PC-3 (cell line): ENCODE results near the gene ARF1. TPM values are rescaled to one million over a fixed set of nuclear protein-coding genes. Genes with fewer than 3 reads are reported as not detected.

Experiments used
- ATAC-seq: fragments of 200-7000 bp; cut with Tn5 transposase; 2 replicates; pipeline ENCODE4 v1.9.1; 2020; ENCODE audit warnings: mild to moderate bottlenecking, moderate library complexity
- BruUV-seq: library from RNA; stranded (reverse); fragments of 400-500 nt; replicated peaks from 2 replicates; lab custom pipeline; 2021; lab: Mats Ljungman, UMichigan
- CTCF ChIA-PET: fragments of 300-600 bp; sonication (Branson Sonifier 250); formaldehyde crosslinking; loops from one replicate; lab custom pipeline; 2022; ENCODE audit warnings: antibody characterized with exemption; lab: Charles Lee
- POLR2A ChIA-PET: fragments of 300-600 bp; sonication (Branson Sonifier 250); formaldehyde crosslinking; loops from one replicate; lab custom pipeline; 2022; ENCODE audit warnings: antibody characterized with exemption; ENCODE audit not compliant: unreplicated experiment; lab: Charles Lee
- DNase-seq: peaks from one replicate; pipeline ENCODE4 v3.0.0-alpha.2; 2015
- H2AFZ ChIP-seq: fragments of 300-600 bp; sonication (generic); 2 replicates; pipeline ENCODE4 v1.6.0; 2016; ENCODE audit warnings: antibody characterized with exemption, low read length
- H3F3A ChIP-seq: fragments of 300-600 bp; sonication (generic); one replicate; pipeline ENCODE4 v1.6.0; 2017; ENCODE audit warnings: antibody characterized with exemption, low read length, control low read depth, mild to moderate bottlenecking; ENCODE audit not compliant: unreplicated experiment
- H3K27ac ChIP-seq: fragments of 300-600 bp; sonication (generic); 2 replicates; pipeline ENCODE4 v1.5.1; 2016; ENCODE audit warnings: mild to moderate bottlenecking, low read length
- H3K27me3 ChIP-seq: fragments of 300-600 bp; sonication (generic); 2 replicates; pipeline ENCODE4 v1.6.1; 2016; ENCODE audit warnings: low read length, mixed read lengths
- H3K36me3 ChIP-seq: fragments of 300-600 bp; sonication (generic); 2 replicates; pipeline ENCODE4 v1.6.1; 2016; ENCODE audit warnings: low read depth, mixed run types, low read length, mixed read lengths
- H3K4me1 ChIP-seq: fragments of 300-600 bp; sonication (generic); 2 replicates; pipeline ENCODE4 v1.5.1; 2016; ENCODE audit warnings: low read length; ENCODE audit not compliant: insufficient read depth
- H3K4me2 ChIP-seq: fragments of 300-600 bp; sonication (generic); 2 replicates; pipeline ENCODE4 v1.6.0; 2016; ENCODE audit warnings: low read length
- H3K4me3 ChIP-seq: fragments of 300-600 bp; sonication (generic); 2 replicates; pipeline ENCODE4 v1.5.1; 2016; ENCODE audit warnings: mild to moderate bottlenecking, low read length, mixed read lengths
- H3K79me2 ChIP-seq: fragments of 300-600 bp; sonication (generic); 2 replicates; pipeline ENCODE4 v1.6.1; 2017; ENCODE audit warnings: low read length, mixed read lengths
- H3K9ac ChIP-seq: fragments of 300-600 bp; sonication (generic); 2 replicates; pipeline ENCODE4 v1.6.0; 2016; ENCODE audit warnings: mild to moderate bottlenecking, low read length
- H3K9me2 ChIP-seq: fragments of 300-600 bp; sonication (generic); replicated peaks from 2 replicates; pipeline ENCODE4 v1.6.1; 2016; ENCODE audit warnings: mixed run types, low read length, mixed read lengths
- H3K9me3 ChIP-seq: fragments of 300-600 bp; sonication (generic); 2 replicates; pipeline ENCODE4 v1.6.1; 2016; ENCODE audit warnings: low read length, mixed read lengths
- H4K20me1 ChIP-seq: fragments of 300-600 bp; sonication (generic); 2 replicates; pipeline ENCODE4 v1.6.1; 2016; ENCODE audit warnings: low read length, mixed read lengths
- CTCF ChIP-seq: fragments of 300-600 bp; sonication (generic); conservative IDR thresholded peaks from 2 replicates; pipeline ENCODE4 v1.5.1; 2017; ENCODE audit warnings: antibody characterized with exemption, low read depth, mild to moderate bottlenecking, low read length
- EZH2 ChIP-seq: fragments of 300-600 bp; sonication (generic); IDR thresholded peaks from one replicate; pipeline ENCODE4 v1.6.1; 2017; ENCODE audit warnings: antibody characterized with exemption, mild to moderate bottlenecking, low read length; ENCODE audit not compliant: unreplicated experiment
- EZH2phosphoT487 ChIP-seq: fragments of 300-600 bp; sonication (generic); IDR thresholded peaks from 2 replicates; pipeline ENCODE4 v1.6.1; 2018; ENCODE audit warnings: mild to moderate bottlenecking, antibody characterized with exemption, low read length, borderline replicate concordance
- intact Hi-C: fragments of 100-400 bp; cut with micrococcal nuclease; formaldehyde crosslinking; loops from 2 replicates; pipeline ENCODE4 v1.9.0; 2023
- total RNA-seq: library from RNA; depleted of rRNA; stranded (reverse); fragments of >200 nt; gene quantifications from 2 replicates; pipeline ENCODE4 v1.2.3, GENCODE V29; 2014

The ARF1 gene
- total RNA-seq, 1 experiment from 2014 or later, result 688 TPM

- DNase-seq (peak; percentile 35), ATAC-seq (no peak)
- no peaks in the 10 kb centered on the region for H3K27me3 ChIP-seq
- H2AFZ ChIP-seq, result no peak overlapping the region
- peak overlapping the region; percentile 33 for H3K27ac ChIP-seq
- no peaks in the 10 kb centered on the region for H3K9me3 ChIP-seq
- H3K4me1 ChIP-seq, result peaks cover 52% of the 10 kb centered on the region
- POLR2A ChIA-PET, result no interaction called here
- TF ChIP-seq EZH2phosphoT487 (no peak), CTCF (peak; percentile 15; the same call in 1 of the 2 replicates)
- H4K20me1 ChIP-seq, result peaks cover 59% of the 10 kb centered on the region
- CTCF ChIA-PET, result interaction anchor here (2.2 kb wide), 1 partner anchor 84 kb away, joined by 8 read pairs; no protein-coding TSS in a partner anchor
- no peaks in the 10 kb centered on the region for H3K9me2 ChIP-seq
- intact Hi-C loops, result loop anchor here (2.0 to 10.0 kb wide), 2 partner anchors 19 to 319 kb away; partner anchors contain the start of gene C1orf35
- no TSS peak for BruUV-seq
- H3K36me3 ChIP-seq, result peaks cover 31% of the 10 kb centered on the region
- peak overlapping the region; percentile 87 for H3K4me2 ChIP-seq
- H3K9ac ChIP-seq, result peak overlapping the region; percentile 96
- peak overlapping the region; percentile 80 for H3K4me3 ChIP-seq
- peaks cover 9% of the 10 kb centered on the region for H3F3A ChIP-seq
- peaks cover 98% of the 10 kb centered on the region for H3K79me2 ChIP-seq
These were observed 1.4 kb downstream of the ARF1 start for GRCh38 chr1:228083871-228084278.

- ATAC-seq, result no peak
- Histone ChIP-seq H3K4me2 (peak overlapping the region; percentile 87), H4K20me1 (peaks cover 64% of the 10 kb centered on the region), H2AFZ (no peak overlapping the region), H3K4me3 (peak overlapping the region; percentile 80), H3K36me3 (peaks cover 36% of the 10 kb centered on the region), H3K27ac (peak overlapping the region; percentile 33), H3K27me3 (no peaks in the 10 kb centered on the region), H3F3A (peaks cover 9% of the 10 kb centered on the region), H3K9ac (peak overlapping the region; percentile 96), H3K9me2 (no peaks in the 10 kb centered on the region), H3K9me3 (no peaks in the 10 kb centered on the region), H3K79me2 (peaks cover 99% of the 10 kb centered on the region), H3K4me1 (peaks cover 57% of the 10 kb centered on the region)
- ChIA-PET POLR2A (no interaction called here), CTCF (interaction anchor here (2.2 kb wide), 1 partner anchor 85 kb away, joined by 8 read pairs; no protein-coding TSS in a partner anchor)
- peak; percentile 94 for DNase-seq
- TF ChIP-seq EZH2, result no peak
- no peak for TF ChIP-seq EZH2phosphoT487
- intact Hi-C loops, result loop anchor here (10.0 kb wide), 1 partner anchor 320 kb away; no protein-coding TSS in a partner anchor
- BruUV-seq, result no TSS peak
These were observed 1.8 kb downstream of the ARF1 start for GRCh38 chr1:228084325-228084724.

GRCh38 chr1:228084797-228085196 is 2.3 kb downstream of the ARF1 start:
- peak overlapping the region; percentile 96 for H3K9ac ChIP-seq
- intact Hi-C loops, result loop anchor here (10.0 kb wide), 1 partner anchor 320 kb away; no protein-coding TSS in a partner anchor
- ChIA-PET CTCF (interaction anchor here (2.2 kb wide), 1 partner anchor 85 kb away, joined by 8 read pairs; no protein-coding TSS in a partner anchor), POLR2A (interaction anchor here (0.6 to 0.7 kb wide), 2 partner anchors 15 to 128 kb away, joined by 6 to 8 read pairs; no protein-coding TSS in a partner anchor)
- DNase-seq (no peak), ATAC-seq (no peak)
- H3K4me1 ChIP-seq, result peaks cover 62% of the 10 kb centered on the region
- H3K9me2 ChIP-seq, result no peaks in the 10 kb centered on the region
- no peaks in the 10 kb centered on the region for H3K9me3 ChIP-seq
- H3K79me2 ChIP-seq, result peaks cover 99% of the 10 kb centered on the region
- peak overlapping the region; percentile 80 for H3K4me3 ChIP-seq
- TF ChIP-seq EZH2 (no peak), EZH2phosphoT487 (no peak), CTCF (no peak)
- no TSS peak for BruUV-seq
- peak overlapping the region; percentile 33; the same call in 1 of the 2 replicates for H3K27ac ChIP-seq
- peak overlapping the region; percentile 87 for H3K4me2 ChIP-seq
- H3K36me3 ChIP-seq, result peaks cover 40% of the 10 kb centered on the region
- H4K20me1 ChIP-seq, result peaks cover 69% of the 10 kb centered on the region
- H3F3A ChIP-seq, result peaks cover 9% of the 10 kb centered on the region
- H3K27me3 ChIP-seq, result no peaks in the 10 kb centered on the region
- no peak overlapping the region for H2AFZ ChIP-seq
